Measurements from ENCODE around the gene UFD1.

DNA sequence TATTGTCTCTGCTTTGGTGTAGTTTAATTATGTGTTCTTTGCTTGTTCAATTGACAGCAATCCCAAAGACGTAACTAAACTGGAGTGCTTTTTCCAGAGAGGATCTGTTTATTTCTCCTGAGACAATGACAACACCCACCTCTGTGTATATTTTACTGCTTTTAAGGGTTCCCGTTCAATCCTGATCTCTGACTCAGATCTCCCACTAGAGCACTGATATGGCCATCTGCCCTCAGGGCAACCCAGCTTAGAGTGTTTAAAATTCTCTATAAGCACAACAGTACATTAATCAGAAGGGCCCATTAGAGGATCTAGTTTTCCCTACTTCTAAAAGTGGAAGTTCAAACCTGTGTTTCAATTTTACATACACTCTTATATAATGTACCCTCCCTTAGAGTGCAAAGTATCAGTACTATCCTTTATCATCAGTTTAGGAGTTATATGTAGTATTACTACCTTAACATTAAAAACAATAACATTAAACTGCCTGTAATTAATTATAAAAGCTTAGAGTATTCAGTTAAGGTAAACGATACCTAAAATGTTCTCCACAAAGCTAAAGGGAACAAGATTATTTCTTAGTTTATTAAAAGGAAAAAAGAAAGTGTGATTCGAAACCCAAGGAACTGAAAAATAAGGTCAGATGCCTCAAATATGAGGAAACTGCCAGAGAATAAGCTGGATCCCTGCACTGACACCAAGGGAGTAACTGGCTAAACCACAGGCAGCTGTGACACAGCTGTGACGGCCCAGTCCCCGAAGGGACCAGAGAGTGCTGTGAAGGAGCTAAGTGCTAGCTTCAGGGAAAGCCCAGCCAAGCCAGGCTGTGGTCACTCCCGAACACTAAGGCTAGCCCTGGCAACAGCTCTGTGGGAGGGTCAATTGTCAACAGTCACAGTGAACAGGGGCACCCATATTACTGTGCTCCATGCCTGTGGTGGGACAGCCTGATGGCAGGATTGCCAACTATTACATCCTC, 15.2 kb downstream of the UFD1 start:
- no peak for TF ChIP-seq POLR2A (IDR thresholded peaks at IDR 0.05)
- TF ChIP-seq, protein P1, sequence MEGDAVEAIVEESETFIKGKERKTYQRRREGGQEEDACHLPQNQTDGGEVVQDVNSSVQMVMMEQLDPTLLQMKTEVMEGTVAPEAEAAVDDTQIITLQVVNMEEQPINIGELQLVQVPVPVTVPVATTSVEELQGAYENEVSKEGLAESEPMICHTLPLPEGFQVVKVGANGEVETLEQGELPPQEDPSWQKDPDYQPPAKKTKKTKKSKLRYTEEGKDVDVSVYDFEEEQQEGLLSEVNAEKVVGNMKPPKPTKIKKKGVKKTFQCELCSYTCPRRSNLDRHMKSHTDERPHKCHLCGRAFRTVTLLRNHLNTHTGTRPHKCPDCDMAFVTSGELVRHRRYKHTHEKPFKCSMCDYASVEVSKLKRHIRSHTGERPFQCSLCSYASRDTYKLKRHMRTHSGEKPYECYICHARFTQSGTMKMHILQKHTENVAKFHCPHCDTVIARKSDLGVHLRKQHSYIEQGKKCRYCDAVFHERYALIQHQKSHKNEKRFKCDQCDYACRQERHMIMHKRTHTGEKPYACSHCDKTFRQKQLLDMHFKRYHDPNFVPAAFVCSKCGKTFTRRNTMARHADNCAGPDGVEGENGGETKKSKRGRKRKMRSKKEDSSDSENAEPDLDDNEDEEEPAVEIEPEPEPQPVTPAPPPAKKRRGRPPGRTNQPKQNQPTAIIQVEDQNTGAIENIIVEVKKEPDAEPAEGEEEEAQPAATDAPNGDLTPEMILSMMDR (IDR thresholded peaks at IDR 0.05), result no peak
